HG03571 (cell line): Measurements from ENCODE around the gene PDS5A.
"Not testable (repeated sequence)": the region's sequence is repeated elsewhere in the genome, so short reads cannot be mapped to it uniquely, and the experiment has no call there.

Source experiments
- ATAC-seq: cut with Tn5 transposase; IDR thresholded peaks from one replicate; pipeline ENCODE4 v1.9.1; 2021; ENCODE audit not compliant: unreplicated experiment

Gene PDS5A, protein sequence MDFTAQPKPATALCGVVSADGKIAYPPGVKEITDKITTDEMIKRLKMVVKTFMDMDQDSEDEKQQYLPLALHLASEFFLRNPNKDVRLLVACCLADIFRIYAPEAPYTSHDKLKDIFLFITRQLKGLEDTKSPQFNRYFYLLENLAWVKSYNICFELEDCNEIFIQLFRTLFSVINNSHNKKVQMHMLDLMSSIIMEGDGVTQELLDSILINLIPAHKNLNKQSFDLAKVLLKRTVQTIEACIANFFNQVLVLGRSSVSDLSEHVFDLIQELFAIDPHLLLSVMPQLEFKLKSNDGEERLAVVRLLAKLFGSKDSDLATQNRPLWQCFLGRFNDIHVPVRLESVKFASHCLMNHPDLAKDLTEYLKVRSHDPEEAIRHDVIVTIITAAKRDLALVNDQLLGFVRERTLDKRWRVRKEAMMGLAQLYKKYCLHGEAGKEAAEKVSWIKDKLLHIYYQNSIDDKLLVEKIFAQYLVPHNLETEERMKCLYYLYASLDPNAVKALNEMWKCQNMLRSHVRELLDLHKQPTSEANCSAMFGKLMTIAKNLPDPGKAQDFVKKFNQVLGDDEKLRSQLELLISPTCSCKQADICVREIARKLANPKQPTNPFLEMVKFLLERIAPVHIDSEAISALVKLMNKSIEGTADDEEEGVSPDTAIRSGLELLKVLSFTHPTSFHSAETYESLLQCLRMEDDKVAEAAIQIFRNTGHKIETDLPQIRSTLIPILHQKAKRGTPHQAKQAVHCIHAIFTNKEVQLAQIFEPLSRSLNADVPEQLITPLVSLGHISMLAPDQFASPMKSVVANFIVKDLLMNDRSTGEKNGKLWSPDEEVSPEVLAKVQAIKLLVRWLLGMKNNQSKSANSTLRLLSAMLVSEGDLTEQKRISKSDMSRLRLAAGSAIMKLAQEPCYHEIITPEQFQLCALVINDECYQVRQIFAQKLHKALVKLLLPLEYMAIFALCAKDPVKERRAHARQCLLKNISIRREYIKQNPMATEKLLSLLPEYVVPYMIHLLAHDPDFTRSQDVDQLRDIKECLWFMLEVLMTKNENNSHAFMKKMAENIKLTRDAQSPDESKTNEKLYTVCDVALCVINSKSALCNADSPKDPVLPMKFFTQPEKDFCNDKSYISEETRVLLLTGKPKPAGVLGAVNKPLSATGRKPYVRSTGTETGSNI (N-terminal part only)

DNA sequence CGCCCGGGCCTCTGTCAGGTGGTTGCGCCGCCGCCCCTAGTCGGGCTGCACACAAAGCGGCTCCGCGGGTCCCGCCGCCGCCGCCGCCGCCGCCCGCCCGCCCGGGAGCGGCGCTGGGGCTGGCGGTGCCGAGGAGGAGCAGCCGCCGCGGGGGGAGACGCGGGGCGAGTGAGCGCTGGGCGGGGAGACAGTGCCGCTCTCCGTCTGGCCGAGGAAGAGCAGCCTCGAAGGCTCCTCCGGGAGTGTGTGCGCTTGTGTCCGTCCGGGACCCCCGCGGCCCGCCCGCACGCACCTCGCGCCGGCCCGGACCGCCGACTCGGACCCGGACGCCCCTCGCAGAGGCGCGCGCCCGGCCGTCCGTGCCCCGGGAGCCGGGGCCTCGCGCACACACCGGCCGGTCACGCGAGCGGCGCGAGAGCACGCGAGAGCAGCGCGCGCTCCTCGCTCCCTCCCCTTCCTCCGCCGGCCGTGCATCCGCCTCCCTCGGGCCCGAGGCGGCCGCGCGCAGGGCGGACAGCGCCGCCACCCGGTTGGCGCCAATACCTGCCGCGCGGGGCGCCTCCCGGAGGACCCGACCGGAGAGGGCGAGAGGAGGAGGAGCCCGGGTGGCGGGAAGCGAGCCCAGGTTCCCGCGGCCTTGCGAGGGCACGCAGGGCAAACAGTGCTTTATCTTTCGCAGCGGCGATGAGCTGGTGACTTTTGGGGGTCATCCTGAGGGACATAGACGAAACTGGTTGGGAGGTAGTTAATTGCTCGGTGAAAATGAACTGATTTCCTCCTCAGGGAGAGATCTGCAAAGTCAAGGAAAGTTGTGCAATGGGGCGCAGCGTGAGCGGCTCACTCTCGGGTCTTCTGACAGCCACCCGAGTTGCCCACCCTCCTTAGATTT, at the start of gene PDS5A:
Gene PDS5A (minus strand): TSS at position 423 of the 889 bp plus-strand sequence. CDS start 1,334 bp downstream, outside the sequence.
- ATAC-seq, result peak; percentile 67

DNA sequence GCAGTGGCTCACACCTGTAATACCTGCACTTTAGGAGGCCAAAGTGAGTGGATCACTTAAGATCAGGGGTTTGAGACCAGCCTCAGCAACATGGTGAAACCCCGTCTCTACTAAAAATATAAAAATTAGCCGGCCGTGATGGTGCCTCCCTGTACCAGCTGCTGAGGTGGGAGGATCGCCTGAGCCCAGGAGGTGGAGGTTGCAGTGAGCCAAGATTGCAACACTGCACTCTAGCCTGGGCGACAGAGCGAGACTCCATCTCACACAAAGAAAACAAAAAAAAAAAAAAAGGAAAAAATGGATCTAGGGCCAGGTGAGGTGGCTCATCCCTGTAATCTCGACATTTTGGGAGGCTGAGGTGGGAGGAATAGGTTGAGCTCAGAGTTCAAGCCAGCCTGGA, 46.3 kb upstream of the PDS5A start:
- ATAC-seq, result not testable (repeated sequence)

DNA sequence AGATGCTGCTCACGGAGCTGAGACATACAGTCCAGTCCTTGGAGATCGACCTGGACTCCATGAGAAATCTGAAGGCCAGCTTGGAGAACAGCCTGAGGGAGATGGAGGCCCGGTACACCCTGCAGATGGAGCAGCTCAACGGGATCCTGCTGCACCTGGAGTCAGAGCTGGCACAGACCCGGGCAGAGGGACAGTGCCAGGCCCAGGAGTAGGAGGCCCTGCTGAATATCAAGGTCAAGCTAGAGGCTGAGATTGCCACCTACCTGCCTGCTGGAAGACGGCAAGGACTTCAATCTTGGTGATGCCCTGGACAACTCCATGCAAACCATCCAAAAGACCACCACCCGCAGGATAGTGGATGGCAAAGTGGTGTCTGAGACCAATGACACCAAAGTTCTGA, 43.4 kb upstream of the PDS5A start:
- ATAC-seq, result not testable (repeated sequence)

DNA sequence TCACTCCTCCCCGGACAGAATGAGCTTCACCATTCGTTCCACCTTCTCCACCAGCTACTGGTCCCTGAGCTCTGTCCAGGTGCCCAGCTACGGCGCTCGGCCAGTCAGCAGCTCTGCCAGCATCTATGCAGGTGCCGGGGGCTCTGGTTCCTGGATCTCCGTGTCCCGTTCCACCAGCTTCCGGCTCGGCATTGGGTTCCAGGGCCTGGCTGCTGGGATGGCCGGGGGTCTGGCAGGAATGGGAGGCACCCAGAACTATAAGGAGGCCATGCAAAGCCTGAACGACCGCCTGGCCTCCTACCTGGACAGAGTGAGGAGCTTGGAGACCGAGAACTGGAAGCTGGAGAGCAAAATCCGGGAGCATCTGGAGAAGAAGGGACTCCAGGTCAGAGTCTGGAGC, 42.5 kb upstream of the PDS5A start:
- no peak for ATAC-seq

DNA sequence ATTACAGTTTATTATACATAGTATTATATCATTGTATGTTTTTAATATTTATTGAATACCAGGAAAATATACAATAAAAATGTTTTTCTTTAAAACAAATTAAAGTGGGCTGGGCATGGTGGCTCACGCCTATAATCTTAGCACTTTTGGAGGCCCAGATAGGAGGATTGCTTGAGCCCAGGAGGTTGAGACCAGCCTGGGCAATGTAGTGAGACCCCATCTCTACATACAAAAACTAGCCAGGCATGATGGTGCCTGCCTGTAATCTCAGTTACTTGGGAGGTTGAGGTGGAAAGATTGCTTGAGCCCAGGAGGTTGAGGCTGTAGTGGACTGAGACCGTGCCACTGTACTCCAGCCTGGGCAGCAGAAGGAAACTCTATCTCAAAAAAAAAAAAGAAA, 38.3 kb upstream of the PDS5A start:
- no peak for ATAC-seq

DNA sequence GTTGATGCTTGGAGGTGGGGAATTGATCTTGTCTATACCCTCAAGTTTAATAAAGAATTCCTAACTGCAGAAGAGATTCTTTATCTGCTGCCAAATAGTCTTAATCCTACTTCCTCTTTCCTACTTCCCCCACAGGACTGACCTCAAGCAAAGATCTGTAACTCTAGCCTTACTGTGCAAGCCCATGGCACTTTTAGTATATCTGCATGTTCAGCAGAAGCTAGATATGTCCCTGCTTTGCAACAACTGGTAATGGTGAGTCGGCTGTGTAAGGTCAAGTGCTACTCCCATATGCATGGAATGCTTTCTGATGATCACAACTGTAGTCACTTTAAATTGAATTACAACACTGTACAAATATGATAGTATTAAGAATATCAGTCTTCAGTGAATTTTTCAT, 26.3 kb upstream of the PDS5A start:
- ATAC-seq, result no peak

DNA sequence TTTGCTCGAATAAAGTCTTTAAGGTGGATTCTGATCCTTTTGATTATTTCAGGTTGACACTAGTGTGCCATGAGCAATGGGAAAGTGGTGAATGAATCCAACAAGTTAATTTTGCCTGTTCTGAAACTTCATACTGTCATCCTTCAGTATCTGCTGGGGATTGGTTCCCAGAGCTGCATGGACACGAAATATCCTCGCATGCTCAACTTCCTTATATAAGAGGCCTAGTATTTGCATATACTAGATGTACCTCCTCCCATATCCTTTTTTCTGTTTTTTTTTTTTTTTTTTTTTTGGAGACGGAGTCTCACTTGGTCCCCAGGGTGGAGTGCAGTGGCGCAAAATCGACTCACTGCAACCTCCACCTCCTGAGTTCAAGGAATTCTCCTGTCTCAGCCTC, 23.0 kb upstream of the PDS5A start:
- ATAC-seq, result no peak

DNA sequence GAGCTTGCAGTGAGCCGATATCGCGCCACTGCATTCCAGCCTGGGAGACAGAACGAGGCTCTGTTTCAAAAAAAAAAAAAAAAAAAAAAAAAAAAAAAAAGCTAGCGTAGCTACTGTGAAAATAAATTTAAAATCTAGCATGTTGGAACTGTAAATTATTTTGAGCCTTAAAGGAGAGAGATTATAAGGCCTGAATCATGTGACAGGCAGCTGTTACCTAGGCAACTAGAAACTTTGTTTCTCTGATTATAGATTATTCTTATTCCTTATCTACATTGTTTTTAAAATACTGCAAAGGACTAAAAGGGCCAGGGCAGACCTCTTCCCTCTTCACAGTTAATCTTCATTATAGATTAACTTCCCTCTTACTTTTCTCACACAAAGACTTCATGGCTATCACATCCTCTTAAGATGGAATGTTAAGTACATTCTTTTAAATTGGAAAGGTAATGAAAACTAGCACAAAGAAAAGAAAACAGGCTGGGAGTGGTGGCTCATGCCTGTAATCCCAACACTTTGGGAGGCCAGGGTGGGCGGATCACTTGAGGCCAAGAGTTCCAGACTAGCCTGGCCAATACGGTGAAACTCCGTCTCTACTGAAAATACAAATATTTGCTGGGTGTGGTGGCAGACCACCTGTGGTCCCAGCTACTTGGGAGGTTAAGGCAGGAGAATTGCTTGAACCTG, 21.1 kb upstream of the PDS5A start:
- ATAC-seq, result no peak

DNA sequence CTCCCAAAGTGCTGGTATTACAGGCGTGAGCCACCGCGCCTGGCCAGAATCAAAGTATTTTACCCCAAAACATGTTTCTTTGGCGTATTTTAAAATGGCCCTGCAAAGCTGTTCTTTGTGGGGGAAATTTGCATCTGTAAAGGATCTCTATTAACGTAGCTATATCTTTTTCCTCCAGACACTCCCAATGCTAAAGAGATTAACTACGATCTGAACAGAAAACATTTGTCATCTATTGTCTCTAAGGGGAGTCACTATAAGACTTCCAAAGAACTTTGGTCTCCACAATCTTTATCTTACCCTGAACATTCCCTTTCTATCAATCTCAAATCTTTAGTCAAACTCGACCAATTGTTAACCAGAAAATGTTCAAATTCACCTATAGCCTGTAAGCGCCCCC, 19.1 kb upstream of the PDS5A start:
- no peak for ATAC-seq

DNA sequence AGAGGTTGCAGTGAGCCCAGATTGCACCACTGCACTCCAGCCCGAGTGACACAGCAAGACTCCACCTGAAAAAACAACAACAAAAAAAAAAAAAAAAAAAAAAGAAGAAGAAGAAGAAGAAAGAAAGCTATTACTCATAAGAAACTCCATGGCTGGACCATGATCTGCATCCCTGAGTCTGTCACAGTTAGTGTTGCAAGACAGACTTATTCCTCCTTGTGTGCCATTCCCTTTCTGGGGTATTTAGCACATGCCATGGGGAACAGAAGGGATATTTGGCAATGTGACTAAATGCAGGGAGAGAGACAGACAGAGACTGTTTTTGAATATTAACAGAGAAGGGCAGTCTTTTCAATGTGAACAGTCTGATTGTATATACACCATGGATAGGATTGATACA, 16.7 kb upstream of the PDS5A start:
- ATAC-seq, result no peak

DNA sequence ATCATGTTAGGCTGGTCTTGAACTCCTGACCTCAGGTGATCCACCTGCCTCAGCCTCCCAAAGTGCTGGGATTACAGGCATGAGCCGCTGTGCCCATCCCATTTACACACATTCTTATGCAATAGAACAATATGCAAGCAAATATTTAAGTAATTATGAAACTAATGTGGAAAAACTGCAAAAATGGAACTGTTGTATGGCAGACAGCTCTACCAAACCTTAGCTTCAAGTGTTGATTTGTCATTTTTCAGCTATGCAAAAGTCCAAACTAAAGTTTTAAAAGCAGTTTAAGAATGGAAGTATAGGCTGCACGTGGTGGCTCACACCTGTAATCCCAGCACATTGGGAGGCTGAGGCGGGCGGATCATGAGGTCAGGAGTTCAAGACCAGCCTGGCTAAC, 11.7 kb upstream of the PDS5A start:
- ATAC-seq, result not testable (repeated sequence)

DNA sequence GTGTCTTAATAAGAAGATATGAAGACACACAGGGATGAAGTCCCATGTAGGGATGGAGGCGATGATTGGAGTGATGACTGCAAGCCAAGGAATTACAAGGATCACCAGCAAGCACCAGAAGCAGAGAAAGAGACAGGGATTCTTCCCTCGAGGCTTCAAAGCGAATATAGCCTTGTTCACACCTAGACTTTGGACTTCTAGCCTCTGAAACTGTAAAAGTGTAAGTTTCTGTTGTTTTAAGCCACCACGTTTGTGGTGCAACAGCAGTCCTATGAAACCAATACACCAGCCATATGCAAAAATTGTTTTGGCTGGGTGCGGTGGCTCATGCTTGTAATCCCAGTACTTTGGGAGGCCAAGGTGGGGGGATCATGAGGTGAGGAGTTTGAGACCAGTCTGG, 9.8 kb upstream of the PDS5A start:
- no peak for ATAC-seq

DNA sequence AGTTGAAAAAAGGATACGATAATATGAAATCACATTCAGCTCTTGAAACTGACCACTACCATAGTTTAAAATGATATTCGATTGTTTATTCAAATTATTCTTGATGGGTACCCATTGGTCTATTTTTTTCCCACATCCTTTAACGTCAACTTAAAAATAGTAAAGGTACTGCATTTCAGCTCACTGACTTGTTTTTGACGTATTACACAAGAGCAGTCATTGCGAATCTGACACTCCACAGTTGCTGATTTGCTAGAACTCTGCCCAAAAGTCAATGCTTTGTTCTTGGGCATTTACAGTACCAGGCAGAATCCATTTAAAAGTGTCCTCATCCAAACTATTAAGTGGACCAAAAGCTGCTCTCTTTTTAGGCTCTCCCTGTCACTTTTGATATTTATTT, 1.2 kb upstream of the PDS5A start:
- no peak for ATAC-seq

DNA sequence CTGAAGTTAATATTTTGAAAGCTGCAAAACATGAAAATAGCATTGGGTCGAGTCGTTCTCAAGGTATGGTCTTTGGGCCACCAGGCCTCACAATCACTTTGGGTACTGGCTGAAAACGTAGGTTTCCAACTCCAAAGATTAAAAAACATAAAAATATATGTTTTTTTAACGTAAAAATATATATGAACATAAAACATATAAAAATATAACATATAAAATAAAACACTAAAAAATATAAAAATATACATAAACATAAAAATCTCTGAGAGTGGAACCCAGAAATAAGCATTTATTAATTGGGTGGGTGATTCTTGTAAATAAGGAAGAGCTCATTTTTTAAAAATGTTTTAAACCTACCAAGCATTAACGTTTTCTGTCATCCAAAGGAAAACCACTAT, 666 bp upstream of the PDS5A start:
- no peak for ATAC-seq

DNA sequence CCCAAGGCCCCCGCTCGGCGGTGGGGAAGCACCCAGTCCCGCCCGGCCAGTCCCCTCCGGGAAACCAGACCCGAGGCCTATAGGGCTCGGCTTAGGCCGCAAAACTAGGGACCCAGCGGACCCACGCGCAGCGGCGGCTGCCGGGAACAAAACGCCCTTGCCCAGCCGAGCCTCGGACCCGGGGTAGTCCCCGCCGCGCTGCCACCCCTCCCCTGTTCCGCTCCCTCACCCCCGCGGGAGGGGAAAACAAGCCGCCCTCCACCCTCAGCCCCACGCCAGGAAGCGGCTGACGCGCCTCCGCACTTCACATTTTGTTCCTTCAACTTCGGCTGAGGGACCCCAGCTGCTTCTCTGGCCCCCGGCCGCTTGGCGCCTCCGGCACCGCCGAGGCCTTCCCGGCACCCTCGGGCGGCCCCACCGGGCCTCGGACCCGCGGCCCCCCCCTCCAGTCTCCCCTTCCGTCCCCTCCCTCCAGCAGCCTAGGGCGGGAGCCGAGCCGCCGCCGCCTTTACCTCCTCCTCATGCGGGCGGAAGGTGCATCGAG, 694 bp downstream of the PDS5A start:
- ATAC-seq, result peak; percentile 19

DNA sequence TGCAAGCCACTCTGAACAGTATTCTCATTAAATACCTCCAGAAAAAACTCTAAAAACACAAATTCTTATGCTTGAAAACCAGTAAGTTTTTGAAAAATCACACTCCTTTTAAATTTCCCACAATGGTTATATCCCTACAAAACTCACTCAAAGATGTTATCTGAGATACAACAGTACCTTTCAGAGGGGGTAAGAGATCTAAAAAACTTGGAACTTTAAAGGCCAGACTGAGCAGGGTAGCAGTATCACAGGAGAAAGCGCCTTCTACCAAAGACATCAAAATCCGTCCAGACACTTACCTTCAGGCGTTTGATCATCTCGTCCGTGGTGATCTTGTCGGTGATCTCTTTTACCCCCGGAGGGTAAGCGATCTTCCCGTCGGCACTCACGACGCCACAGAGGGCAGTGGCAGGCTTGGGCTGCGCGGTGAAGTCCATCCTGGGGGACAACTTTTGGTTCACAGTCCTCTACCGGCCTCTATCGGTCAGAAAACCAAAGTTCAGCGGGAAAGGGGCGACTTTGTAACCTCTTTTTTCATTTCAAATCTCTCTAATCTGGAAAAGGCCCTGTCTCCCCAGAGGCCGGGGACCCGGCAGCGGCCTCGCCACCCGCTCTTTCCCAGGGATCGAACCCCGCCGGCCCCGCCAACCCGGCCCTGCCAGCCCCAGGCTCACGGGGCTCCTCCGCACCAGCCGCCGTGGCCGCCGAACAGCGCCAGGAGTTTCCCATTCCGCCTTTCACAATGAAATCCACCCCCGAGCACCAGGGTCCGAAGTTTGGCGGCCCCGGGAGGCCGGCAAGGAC, 1.4 kb downstream of the PDS5A start:
- ATAC-seq, result peak; percentile 30

DNA sequence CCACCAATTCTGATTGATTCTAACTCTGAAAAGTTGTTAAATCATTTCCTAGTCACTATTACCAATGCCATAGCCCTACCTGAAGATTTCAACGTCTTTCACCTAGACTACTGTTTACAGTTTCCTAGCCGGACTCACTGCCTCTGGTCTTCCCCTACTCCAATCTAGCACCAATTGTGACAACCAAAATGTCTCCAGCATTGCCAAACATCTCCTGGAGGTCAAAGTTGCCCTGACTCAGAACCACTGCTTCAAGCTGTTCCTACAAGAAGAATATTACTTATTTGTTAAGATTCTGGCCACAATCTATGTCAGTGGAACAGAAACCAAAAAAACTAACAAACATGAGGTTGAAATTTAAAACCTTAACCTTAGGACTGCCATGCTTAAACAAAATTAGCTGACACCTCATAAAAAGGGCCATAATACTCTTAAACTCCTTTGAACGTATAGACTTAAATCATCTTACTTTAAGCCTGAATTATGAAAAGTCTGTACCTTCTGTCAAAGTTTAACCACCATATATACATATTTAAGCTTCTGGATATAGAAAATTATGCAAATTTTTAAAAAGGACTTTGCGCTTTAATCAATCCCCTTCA, 2.1 kb downstream of the PDS5A start:
- ATAC-seq, result no peak

DNA sequence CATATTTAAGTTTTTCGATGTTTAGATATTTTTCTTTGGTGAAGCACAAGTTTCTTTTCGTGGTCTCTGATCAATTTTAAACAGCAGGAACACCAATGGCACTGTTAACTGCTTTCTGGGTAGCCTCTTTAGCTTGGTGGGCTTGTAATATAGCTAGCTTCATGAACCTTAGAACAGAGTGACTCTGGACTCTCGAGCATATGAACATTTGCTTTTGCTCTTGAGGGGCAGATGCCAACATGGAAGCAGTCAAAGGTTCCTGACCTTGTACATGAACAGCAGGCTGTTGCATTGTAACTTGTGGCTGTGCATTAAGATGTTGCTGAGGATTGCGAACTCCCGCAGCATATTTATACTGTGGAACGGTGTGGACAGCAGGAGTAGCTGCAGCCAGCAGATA, 4.7 kb downstream of the PDS5A start:
- ATAC-seq, result not testable (repeated sequence)
